Body of pancreas (tissue), 4 donors: Measurements from ENCODE around the gene OTULINL.

ENCODE experiments used
- POLR2A ChIP-seq, 3 donors: fragments of 450-650 bp; IDR thresholded peaks; one replicate each; pipeline ENCODE4 v1.6.1; 2016; ENCODE audit warnings: antibody characterized with exemption in 3 of 3, mild to moderate bottlenecking in 2 of 3
- TF ChIP-seq, protein P1 (sequence below), 7 experiments: fragments of 450-650 bp in 4 of 7; fragments of 200-600 bp in 3 of 7; sonication (generic) in 3 of 7; IDR thresholded peaks; one replicate each; pipeline ENCODE4 v1.5.1; 2016 to 2019; ENCODE audit warnings: antibody characterized with exemption in 7 of 7

DNA sequence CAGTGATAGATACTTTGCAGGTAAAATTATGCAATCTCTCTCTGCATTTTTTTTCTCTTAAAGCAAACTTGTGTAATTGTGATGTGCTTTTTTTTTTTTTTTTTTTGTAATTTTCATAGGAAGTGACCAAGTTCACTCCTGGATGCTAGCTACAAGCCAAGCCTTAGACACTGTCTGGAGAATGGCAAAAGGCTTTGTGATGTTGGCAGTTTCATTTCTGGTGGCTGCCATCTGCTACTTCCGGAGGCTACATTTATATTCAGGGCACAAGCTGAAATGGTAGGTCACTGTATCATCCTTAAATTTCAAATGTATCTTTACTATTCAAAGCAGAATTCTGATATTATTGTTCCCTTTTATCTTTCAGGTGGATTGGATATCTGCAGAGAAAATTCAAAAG is 19.3 kb downstream of the OTULINL start:
- TF ChIP-seq, protein P1, sequence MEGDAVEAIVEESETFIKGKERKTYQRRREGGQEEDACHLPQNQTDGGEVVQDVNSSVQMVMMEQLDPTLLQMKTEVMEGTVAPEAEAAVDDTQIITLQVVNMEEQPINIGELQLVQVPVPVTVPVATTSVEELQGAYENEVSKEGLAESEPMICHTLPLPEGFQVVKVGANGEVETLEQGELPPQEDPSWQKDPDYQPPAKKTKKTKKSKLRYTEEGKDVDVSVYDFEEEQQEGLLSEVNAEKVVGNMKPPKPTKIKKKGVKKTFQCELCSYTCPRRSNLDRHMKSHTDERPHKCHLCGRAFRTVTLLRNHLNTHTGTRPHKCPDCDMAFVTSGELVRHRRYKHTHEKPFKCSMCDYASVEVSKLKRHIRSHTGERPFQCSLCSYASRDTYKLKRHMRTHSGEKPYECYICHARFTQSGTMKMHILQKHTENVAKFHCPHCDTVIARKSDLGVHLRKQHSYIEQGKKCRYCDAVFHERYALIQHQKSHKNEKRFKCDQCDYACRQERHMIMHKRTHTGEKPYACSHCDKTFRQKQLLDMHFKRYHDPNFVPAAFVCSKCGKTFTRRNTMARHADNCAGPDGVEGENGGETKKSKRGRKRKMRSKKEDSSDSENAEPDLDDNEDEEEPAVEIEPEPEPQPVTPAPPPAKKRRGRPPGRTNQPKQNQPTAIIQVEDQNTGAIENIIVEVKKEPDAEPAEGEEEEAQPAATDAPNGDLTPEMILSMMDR (IDR thresholded peaks at IDR 0.05) = no peak
- no peak for TF ChIP-seq POLR2A (IDR thresholded peaks at IDR 0.05)
